GM12878 (cell line): Measurements from ENCODE around the gene DHX38. TPM values are rescaled to one million over a fixed set of nuclear protein-coding genes. Genes with fewer than 3 reads are reported as not detected.

Source experiments
- ATAC-seq: fragments of 200-7000 bp; cut with Tn5 transposase; 3 replicates; pipeline ENCODE4 v1.9.1; 2020; ENCODE audit warnings: mild to moderate bottlenecking, moderate library complexity
- BruUV-seq: library from RNA; stranded (reverse); fragments of 400-500 nt; replicated peaks from 2 replicates; lab custom pipeline; 2021; lab: Mats Ljungman, UMichigan
- CTCF ChIA-PET: fragments of 300-600 bp; sonication (Branson Sonifier 250); formaldehyde crosslinking; extraction: SDS; loops from one replicate; lab custom pipeline; 2021; ENCODE audit warnings: inconsistent platforms; lab: Yijun Ruan, JAX
- POLR2A ChIA-PET: fragments of 350-600 bp; formaldehyde crosslinking; extraction: SDS; loops from one replicate; lab custom pipeline; 2021; ENCODE audit warnings: inconsistent platforms; lab: Charles Lee
- RAD21 ChIA-PET: fragments of 300-600 bp; sonication (Branson Sonifier 250); formaldehyde crosslinking; loops from one replicate; lab custom pipeline; 2023; ENCODE audit warnings: antibody characterized with exemption; ENCODE audit not compliant: unreplicated experiment; lab: Charles Lee
- SMC1A ChIA-PET: fragments of 300-600 bp; sonication (Branson Sonifier 250); formaldehyde crosslinking; loops from one replicate; lab custom pipeline; 2023; ENCODE audit not compliant: unreplicated experiment, uncharacterized antibody; lab: Charles Lee
- DNase-seq: peaks from one replicate; pipeline ENCODE4 v3.0.0-alpha.2; 2011; ENCODE audit warnings: low read depth, low spot score
- FAIRE-seq: peaks from 3 replicates; lab custom pipeline; 2011; peaks lifted over from hg19 to GRCh38; lab: Jason Lieb, UNC
- H2AFZ ChIP-seq: 2 replicates; pipeline ENCODE4 v1.6.0; 2011; ENCODE audit warnings: low read depth, low read length, control low read depth; ENCODE audit not compliant: control insufficient read depth
- H3K27ac ChIP-seq: 2 replicates; pipeline ENCODE4 v1.5.1; 2011; ENCODE audit warnings: control low read depth; ENCODE audit not compliant: control insufficient read depth, insufficient read depth
- H3K27me3 ChIP-seq, 2 experiments: replicated peaks in 1 of 2; 2 replicates each; pipeline versions ENCODE4 v1.6.0 to v1.6.1; 2011; ENCODE audit warnings: low read length in 1 of 2; ENCODE audit not compliant: control insufficient read depth in 2 of 2, insufficient read depth in 2 of 2
- H3K36me3 ChIP-seq, 2 experiments: 2 replicates each; pipeline ENCODE4 v1.5.1; 2011; ENCODE audit warnings: low read length in 1 of 2; ENCODE audit not compliant: control insufficient read depth in 2 of 2, insufficient read depth in 2 of 2
- H3K4me1 ChIP-seq: 2 replicates; pipeline ENCODE4 v1.6.1; 2011; ENCODE audit warnings: mild to moderate bottlenecking, low read length, moderate library complexity, mixed read lengths; ENCODE audit not compliant: control insufficient read depth, insufficient read depth
- H3K4me2 ChIP-seq: 2 replicates; pipeline ENCODE4 v1.6.0; 2011; ENCODE audit warnings: control low read depth; ENCODE audit not compliant: control insufficient read depth, insufficient read depth
- H3K4me3 ChIP-seq: fragments of 200-600 bp; sonication (generic); 2 replicates; pipeline ENCODE4 v1.5.1; 2016
- H3K79me2 ChIP-seq: 2 replicates; pipeline ENCODE4 v1.6.0; 2011; ENCODE audit warnings: low read length; ENCODE audit not compliant: control insufficient read depth, insufficient read depth
- H3K9ac ChIP-seq: 2 replicates; pipeline ENCODE4 v1.8.0; 2011; ENCODE audit warnings: low read length, control low read depth, mixed read lengths; ENCODE audit not compliant: control insufficient read depth, insufficient read depth
- H3K9me3 ChIP-seq: replicated peaks from 3 replicates; pipeline ENCODE4 v1.5.1; 2011; ENCODE audit warnings: mild to moderate bottlenecking, low read length; ENCODE audit not compliant: control insufficient read depth, insufficient read depth
- H4K20me1 ChIP-seq: 2 replicates; pipeline ENCODE4 v1.6.0; 2011; ENCODE audit not compliant: control insufficient read depth, insufficient read depth
- EGR1 ChIP-seq, 2 experiments: IDR thresholded peaks; 1 replicate in 1 of 2; 2 replicates in 1 of 2; pipeline ENCODE4 v1.6.1; 2011 to 2012; ENCODE audit warnings: low read depth in 2 of 2, low read length in 2 of 2, borderline replicate concordance in 1 of 2, mild to moderate bottlenecking in 1 of 2, moderate library complexity in 1 of 2
- REST ChIP-seq: IDR thresholded peaks from 2 replicates; pipeline ENCODE4 v1.6.1; 2012; ENCODE audit warnings: mild to moderate bottlenecking, low read depth, low read length
- SP1 ChIP-seq: IDR thresholded peaks from one replicate; pipeline ENCODE4 v1.6.1; 2011; ENCODE audit warnings: low read depth, low read length
- YY1 ChIP-seq: IDR thresholded peaks from 2 replicates; pipeline ENCODE4 v1.6.1; 2011; ENCODE audit warnings: low read depth, mild to moderate bottlenecking, low read length
- WGBS: methylation state at CpG from one replicate; pipeline ENCODE4 v1.1.6; 2016; ENCODE audit warnings: low lambda C conversion rate; ENCODE audit not compliant: insufficient replicate concordance, insufficient coverage; ENCODE audit errors: missing lambda C conversion rate; 5-methylcytosine and 5-hydroxymethylcytosine counted together
- in situ Hi-C: fragments of 300-500 bp; cut with MboI; formaldehyde crosslinking; loops from 9 replicates; pipeline ENCODE4 v1.14.3; 2018; ENCODE audit warnings: mixed read lengths
- intact Hi-C: fragments of 100-400 bp; cut with micrococcal nuclease; formaldehyde crosslinking; loops from one replicate; pipeline ENCODE4 v1.14.2; 2022; ENCODE audit not compliant: unreplicated experiment
- polyA plus RNA-seq, 11 experiments: library from polyadenylated mRNA; depleted of rRNA in 4 of 11; unstranded in 6 of 11; stranded (reverse) in 5 of 11; fragments of >200 nt; fragmentation: Nextera tagmentation in 4 of 11; fragmentation: Illumina TruSeq in 1 of 11; extraction: Ambion mirVana in 4 of 11; extraction: Trizol in 1 of 11; gene quantifications; 1 replicate in 1 of 11; 2 replicates in 10 of 11; pipeline versions ENCODE4 v1.2.1 to v1.2.3, GENCODE V29; 2011 to 2016; ENCODE audit warnings: inconsistent platforms in 2 of 11, missing spikeins in 2 of 11, low read depth in 1 of 11
- total RNA-seq, 4 experiments: library from RNA; depleted of rRNA in 3 of 4; stranded (reverse); fragments of >200 nt in 3 of 4; fragmentation: Illumina TruSeq in 1 of 4; extraction: Trizol in 1 of 4; gene quantifications; 2 replicates each; pipeline versions ENCODE4 v1.2.1 to v1.2.3, GENCODE V29; 2013 to 2021

The DHX38 gene
- total and polyA plus RNA-seq, 10 of the 15 experiments (the other 5 are each of a cell fraction or from before 2014, with no cell fraction given), result 2.1 to 67.8 (median 43.2) TPM

GRCh38 chr16:72094266-72094610 is 591 bp downstream of the DHX38 start:
- Histone ChIP-seq H4K20me1 (0 out of 2 replicates have a peak, but pooled peaks cover 2% of the 10 kb centered on the region), H3K36me3 (peaks cover 5 to 8% of the 10 kb centered on the region in 2 experiments; a peak in 2 of 4 replicates), H3K9me3 (no peaks in the 10 kb centered on the region), H3K27me3 (no peaks in the 10 kb centered on the region), H3K4me1 (peaks cover 11% of the 10 kb centered on the region), H3K9ac (peak overlapping the region; percentile 96), H3K4me3 (peak overlapping the region; percentile 96), H3K79me2 (peaks cover 50% of the 10 kb centered on the region), H2AFZ (peak overlapping the region; percentile 87), H3K4me2 (peak overlapping the region; percentile 96), H3K27ac (peak overlapping the region; percentile 91)
- intact Hi-C loops (loop anchor here (5.0 to 10.0 kb wide), 3 partner anchors 199 to 629 kb away; partner anchors contain the start of genes AP1G1, IST1 and ZNF23), in situ Hi-C loops (no loop called here)
- SMC1A ChIA-PET, result interaction anchor here (0.8 to 2.7 kb wide), 4 partner anchors 23 to 529 kb away, joined by 3 to 9 read pairs (median 3); no protein-coding TSS in a partner anchor
- 1% methylated on average over 11 of the region's 11 CpGs for WGBS
- DNase-seq (no peak), ATAC-seq (peak; percentile 8), FAIRE-seq (peak; percentile 23)
- no peak for TF ChIP-seq YY1
- no peak for TF ChIP-seq REST
- TF ChIP-seq EGR1 (IDR thresholded peaks at IDR 0.05; ENCODE audit: borderline replicate concordance in 1 of 2, low read depth in 2 of 2, low read length in 2 of 2), result 0 out of 3 replicates have a peak, but pooled peaks of 1 of the 2 experiments have one; percentile 23
- TF ChIP-seq SP1, result no peak
- CTCF ChIA-PET, result interaction anchor here (0.6 to 3.8 kb wide), 6 partner anchors 24 to 595 kb away, joined by 3 to 27 read pairs (median 3); no protein-coding TSS in a partner anchor
- RAD21 ChIA-PET, result interaction anchor here (0.9 to 2.0 kb wide), 3 partner anchors 27 to 529 kb away, joined by 3 to 5 read pairs (median 4); no protein-coding TSS in a partner anchor
- POLR2A ChIA-PET, result no interaction called here
- no TSS peak for BruUV-seq
